HG03025 (cell line): ENCODE measurements around the gene DAPL1.

Experiments
- ATAC-seq: cut with Tn5 transposase; IDR thresholded peaks from one replicate; pipeline ENCODE4 v1.9.1; 2021; ENCODE audit warnings: mild to moderate bottlenecking, moderate library complexity; ENCODE audit not compliant: unreplicated experiment, low FRiP score

DAPL1 gene

GRCh38 chr2:158795195-158795924 lies at the start of gene DAPL1:
DAPL1 (plus strand) TSS chr2:158795317; CDS start chr2:158795373, 56 bp downstream.
- ATAC-seq = no peak

GRCh38 chr2:158745866-158746382 lies 49.2 kb upstream of the DAPL1 start:
- no peak for ATAC-seq

DNA sequence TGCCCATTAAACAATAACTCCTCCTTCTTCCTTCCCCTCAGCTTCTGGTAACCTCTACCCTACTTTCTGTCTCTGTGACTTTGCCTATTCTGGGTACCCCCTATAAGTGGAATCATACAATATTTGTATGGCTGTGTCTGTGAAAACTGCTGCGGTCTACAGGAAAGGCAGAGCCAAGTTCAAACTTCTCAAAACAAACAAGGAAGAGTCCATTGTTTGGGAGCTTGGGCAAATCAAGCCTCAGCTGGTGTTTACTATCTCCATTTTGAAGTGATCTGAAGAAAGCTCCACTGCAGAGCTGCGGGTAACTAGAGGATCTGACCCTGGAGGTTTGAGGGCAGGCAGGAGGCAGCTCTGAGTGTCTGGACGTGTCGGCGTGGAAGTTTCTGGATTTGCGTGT lies 48.6 kb upstream of the DAPL1 start:
- ATAC-seq = no peak

DNA sequence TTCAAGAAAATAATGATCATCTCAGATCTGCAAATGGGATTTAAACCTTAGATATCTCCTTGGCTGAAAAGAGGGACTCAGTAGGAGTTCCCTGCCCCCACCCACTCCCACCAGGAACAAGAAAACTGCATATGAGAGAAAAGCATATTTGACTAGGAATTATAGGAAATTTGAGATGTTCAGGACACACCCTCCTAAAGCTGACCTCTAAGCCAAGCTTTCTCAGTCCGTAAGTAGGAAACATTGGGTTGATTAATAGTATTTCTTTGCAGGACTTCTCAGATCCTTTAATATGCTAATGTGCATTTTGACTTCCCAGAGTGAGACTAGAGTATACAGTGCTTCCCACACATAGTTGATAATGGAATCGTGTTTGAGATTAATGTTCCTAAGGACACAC lies 47.8 kb upstream of the DAPL1 start:
- ATAC-seq = no peak

DNA sequence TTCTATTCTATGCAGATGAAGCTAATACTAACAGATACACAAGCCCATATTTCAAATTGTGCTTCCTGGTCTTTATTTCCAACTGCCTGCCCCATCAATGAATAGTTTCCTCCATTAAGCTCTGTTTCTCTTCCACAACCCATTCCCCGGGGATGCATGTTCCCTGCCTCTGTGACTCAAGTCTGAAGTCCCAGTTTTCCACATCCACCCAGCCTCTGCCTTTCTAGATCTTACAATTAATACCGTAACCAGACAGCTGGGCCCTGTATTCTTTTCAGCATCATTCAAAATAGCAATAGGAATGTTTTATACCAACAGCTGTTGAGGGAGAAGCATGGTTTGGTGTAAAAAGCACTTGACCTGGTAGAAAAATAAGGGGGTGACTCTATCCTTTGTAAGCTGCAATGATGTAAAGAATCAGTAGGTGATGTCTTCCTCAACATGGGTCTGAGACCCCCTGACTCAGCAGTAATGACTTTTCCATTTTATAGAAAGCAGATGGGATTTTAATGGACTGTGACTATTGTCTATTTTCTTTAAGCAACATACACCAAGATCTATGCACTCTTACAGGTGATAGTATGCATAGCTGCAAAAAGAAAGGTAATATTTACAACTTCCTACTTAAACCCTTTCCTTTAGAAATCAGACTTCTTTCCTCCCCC lies 46.1 kb upstream of the DAPL1 start:
- no peak for ATAC-seq

GRCh38 chr2:158750458-158751125 lies 44.5 kb upstream of the DAPL1 start:
- ATAC-seq = no peak

GRCh38 chr2:158753641-158754611 lies 41.2 kb upstream of the DAPL1 start:
- ATAC-seq = peak; percentile 81

GRCh38 chr2:158755310-158756087 lies 39.6 kb upstream of the DAPL1 start:
- ATAC-seq = no peak

DNA sequence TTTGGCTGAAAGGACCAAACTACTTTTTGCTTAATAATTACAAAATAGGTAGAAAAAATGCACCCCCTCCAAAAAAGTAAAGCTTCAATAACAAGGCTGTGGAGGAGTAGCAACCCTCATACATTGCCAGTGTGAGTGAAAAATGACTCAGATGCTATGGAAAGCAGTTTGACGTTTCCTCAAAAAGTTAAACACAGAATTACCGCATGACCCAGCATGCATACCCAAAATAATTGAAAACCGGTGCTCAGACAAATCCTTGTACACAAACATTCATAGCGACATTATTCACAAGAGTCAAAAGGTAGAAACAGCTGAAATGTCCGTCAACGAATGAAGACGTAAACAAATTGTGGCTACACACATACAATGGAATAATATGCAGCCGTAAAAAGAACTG lies 38.8 kb upstream of the DAPL1 start:
- no peak for ATAC-seq

- ATAC-seq = no peak
These were observed 38.1 kb upstream of the DAPL1 start for GRCh38 chr2:158756976-158757375.

DNA sequence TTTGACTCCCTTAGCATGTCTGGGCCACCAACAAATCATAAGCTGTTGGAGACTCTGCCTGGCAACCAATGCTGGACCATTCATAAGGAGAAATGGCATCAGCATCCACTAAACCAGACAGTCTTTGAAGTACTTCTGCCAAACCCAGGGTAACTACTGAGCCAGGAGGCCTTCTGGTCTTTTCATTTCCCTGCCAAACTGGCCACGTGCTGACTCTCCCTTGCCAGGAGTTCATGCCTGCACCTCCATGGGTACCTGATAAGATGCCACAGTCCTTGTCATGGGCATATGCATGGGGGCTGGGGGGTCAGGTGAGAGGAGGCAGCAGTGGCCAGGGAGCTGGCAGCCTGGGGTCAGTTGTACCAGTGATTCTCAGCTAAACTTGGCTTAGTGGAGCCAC lies 34.2 kb upstream of the DAPL1 start:
- ATAC-seq = no peak

DNA sequence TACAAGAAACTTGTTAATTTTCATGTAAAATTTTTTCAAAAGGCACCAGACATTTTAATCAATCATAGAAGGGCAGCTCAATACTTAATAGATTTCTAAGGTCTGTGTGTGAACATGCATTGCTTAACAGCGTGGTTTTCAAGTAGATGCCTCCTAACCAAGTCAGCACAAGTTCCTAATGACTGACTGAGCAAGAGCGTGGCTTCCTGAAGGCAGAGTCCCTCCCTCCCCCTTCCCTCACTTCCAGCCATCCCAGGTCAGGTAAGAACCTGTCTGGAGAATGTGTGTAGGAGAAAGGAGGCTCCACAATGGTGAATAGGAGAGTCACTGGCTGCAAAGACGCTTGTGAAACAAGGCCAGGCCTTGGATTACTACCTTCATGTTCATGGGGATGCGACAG lies 33.5 kb upstream of the DAPL1 start:
- ATAC-seq = no peak

DNA sequence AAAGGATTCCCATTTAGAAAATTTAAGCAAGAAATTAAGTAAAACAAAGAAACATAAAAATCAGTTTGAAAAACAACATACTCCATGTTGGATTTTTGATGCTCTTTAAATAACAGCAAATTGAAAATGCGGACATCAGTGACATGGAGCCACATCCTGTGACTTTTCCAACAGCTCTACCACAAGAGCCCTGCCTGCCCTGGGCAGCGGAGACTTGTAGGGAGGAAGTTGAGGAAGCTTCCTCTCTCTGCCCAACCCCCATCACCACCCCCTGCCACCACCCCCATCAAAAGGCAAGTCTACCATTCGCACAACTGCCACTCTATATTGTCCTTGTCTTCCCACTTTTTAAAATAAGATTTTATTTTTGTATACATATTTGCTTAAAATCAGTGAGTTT lies 32.8 kb upstream of the DAPL1 start:
- ATAC-seq = no peak

GRCh38 chr2:158766524-158766923 lies 28.6 kb upstream of the DAPL1 start:
- no peak for ATAC-seq

DNA sequence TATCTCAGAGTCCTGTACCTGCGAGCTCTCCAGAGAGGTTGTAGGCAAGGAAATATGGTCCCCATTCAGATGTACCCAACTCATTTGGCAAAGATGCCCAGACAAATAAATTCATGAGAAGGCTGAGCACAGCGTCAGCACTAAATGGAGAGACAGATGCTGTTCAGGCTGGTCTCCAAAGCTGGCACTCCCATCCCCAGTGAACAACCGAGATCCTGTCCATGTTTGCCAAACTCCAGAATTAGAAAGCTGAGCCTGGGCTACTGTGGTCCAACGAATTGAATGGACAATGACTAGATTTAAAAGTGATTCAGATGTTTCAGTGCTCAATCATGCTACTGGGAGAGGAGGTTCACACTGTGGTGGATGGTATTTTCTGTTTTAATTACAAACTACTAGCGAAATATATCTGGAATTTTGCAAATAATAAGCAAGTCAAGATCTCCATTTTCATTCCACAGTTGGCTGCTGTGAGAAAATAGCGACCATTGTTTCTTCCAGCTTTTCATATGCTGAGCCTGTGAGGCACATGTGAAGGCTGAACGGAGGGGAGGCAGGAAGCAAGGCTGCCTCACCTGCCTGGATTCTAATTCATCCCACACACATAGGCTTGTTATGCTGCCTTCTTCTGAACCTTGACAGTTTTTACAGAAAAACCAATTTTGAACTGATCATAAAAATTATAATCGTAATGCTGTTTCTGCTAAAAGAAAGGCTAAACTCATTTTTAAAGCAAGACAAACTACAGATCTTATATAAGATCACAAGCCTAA lies 22.6 kb upstream of the DAPL1 start:
- no peak for ATAC-seq

DNA sequence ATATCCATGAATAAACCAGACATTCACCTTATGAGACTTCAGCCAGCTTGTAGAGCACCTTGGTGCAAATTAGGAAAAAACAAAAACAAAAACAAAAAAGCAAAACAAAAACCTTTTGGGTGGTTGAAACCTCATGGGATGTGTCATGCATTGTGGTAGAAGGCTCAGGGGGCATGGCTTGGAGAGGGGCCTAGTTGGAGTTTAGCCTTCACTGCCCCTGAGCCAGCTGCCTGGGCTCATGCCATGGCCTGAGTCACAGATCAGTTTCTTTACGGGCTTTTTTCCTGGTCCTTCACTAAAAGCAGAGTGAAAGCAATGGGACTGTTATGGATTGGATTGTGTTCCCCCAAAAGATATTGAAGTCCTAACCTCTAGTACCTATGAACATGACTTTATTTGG lies 22.0 kb upstream of the DAPL1 start:
- no peak for ATAC-seq

DNA sequence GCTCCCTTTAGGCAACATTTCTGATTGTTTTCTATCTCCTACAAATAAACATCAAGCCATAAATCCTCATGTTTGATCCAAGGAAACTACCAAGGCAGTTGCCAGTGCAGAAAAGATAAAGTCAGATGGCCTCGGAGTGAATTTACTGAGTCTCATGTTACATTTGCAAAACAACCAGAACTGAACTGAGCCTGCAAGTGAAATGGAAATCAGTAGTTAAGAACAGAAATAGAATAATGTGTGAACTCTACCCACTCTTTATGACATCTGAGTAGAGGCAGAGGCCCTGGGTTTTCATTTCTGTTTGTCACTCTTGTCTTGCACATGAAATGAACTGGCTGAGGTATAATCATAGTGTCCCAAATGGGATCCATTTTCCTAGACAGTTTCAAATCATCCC lies 20.4 kb upstream of the DAPL1 start:
- no peak for ATAC-seq

DNA sequence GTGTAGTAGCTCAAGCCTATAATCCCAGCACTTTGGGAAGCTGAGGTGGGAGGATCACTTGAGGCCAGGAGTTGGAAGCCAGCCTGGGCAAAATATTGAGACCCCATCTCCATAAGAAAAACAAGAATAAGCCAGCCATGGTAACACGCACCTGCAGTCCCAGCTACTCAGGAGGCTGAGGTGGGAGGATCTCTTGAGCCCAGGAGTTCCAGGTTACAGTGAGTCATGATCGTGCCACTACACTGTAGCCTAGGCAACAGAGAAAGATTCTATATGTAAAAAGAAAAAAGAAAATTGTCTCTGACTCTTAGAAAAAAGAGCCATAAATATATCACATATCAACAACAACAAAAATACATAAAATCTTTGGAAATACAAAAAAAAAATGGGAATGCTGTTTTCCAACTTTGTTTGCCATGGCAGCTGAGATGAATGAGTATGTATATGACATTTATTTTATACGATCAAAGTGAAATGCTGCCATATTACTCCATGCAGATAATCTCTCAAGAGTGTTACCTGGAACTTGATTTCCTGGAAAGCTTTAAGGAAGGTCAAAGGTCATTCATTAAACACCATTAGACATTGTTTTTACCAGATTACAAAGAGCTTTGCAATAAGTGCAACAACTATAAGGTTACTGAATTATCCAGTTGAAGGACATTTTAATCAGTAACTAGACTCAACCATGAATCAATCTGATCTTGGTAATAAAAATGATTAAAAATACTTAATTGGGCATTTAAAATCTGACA lies 19.7 kb upstream of the DAPL1 start:
- ATAC-seq = no peak
